K562 (cell line): ENCODE data around the gene KLF17. TPM values are rescaled to one million over a fixed set of nuclear protein-coding genes. Genes with fewer than 3 reads are reported as not detected.

Source experiments
- BRCA1 ChIP-seq, 2 experiments: fragments of 450-650 bp in 1 of 2; sonication (generic) in 1 of 2; formaldehyde crosslinking in 1 of 2; IDR thresholded peaks; 2 replicates each; pipeline versions ENCODE4 v1.5.0 to v1.6.1; 2017 to 2020; ENCODE audit warnings: mild to moderate bottlenecking in 1 of 2, missing genetic modification reagents in 1 of 2
- FOXK1 ChIP-seq: sonication (generic); formaldehyde crosslinking; IDR thresholded peaks from 2 replicates; pipeline ENCODE4 v1.8.0; 2022; ENCODE audit warnings: missing genetic modification reagents, mild to moderate bottlenecking, borderline replicate concordance
- KAT2B ChIP-seq: IDR thresholded peaks from one replicate; pipeline ENCODE4 v1.6.1; 2012; ENCODE audit warnings: low read depth, mild to moderate bottlenecking, control low read depth, inconsistent platforms, low read length, moderate library complexity
- MAFK ChIP-seq: IDR thresholded peaks from 2 replicates; pipeline ENCODE4 v1.6.1; 2011; ENCODE audit warnings: low read length, improper control_type of control experiment
- MBD2 ChIP-seq: sonication (generic); IDR thresholded peaks from 2 replicates; pipeline ENCODE4 v1.6.1; 2016; ENCODE audit warnings: low read depth, borderline replicate concordance
- MCM3 ChIP-seq: fragments of 450-650 bp; IDR thresholded peaks from 2 replicates; pipeline ENCODE4 v1.6.1; 2016
- NCOA1 ChIP-seq: fragments of 450-650 bp; IDR thresholded peaks from 2 replicates; pipeline ENCODE4 v1.6.1; 2016; ENCODE audit warnings: low read depth
- NR2C1 ChIP-seq, 2 experiments: fragments of 450-650 bp; IDR thresholded peaks; 2 replicates each; pipeline ENCODE4 v1.6.1; 2017; ENCODE audit warnings: mild to moderate bottlenecking in 2 of 2, antibody characterized with exemption in 1 of 2, inconsistent platforms in 1 of 2, missing compliant biosample characterization in 1 of 2, missing genetic modification characterization in 1 of 2
- PCBP1 ChIP-seq: fragments of 200-400 bp; formaldehyde crosslinking; IDR thresholded peaks from 2 replicates; pipeline ENCODE4 v1.6.1; 2018; ENCODE audit warnings: mild to moderate bottlenecking, low read depth, low read length; ENCODE audit not compliant: poor library complexity, severe bottlenecking
- PHF8 ChIP-seq: fragments of 200-600 bp; sonication (generic); IDR thresholded peaks from 2 replicates; pipeline ENCODE4 v1.6.1; 2012; ENCODE audit warnings: mixed run types, mild to moderate bottlenecking, inconsistent platforms, low read length, moderate library complexity, borderline replicate concordance
- PML ChIP-seq: IDR thresholded peaks from 2 replicates; pipeline ENCODE4 v1.6.1; 2012; ENCODE audit warnings: low read length, inconsistent platforms
- POLR2A ChIP-seq: fragments of 450-650 bp; conservative IDR thresholded peaks from 2 replicates; pipeline ENCODE4 v1.6.1; 2016
- RBM22 ChIP-seq: fragments of 200-400 bp; formaldehyde crosslinking; IDR thresholded peaks from 2 replicates; pipeline ENCODE4 v1.6.1; 2018; ENCODE audit warnings: low read length, low read depth; ENCODE audit not compliant: poor library complexity, severe bottlenecking
- RBM39 ChIP-seq: fragments of 200-400 bp; formaldehyde crosslinking; optimal IDR thresholded peaks from 2 replicates; pipeline ENCODE3; 2018; ENCODE audit warnings: low read depth, low read length
- SIRT6 ChIP-seq: IDR thresholded peaks from one replicate; pipeline ENCODE4 v1.6.1; 2012; ENCODE audit warnings: low read depth, mild to moderate bottlenecking, control low read depth, inconsistent platforms, low read length, moderate library complexity
- SREBF1 ChIP-seq: fragments of 150-350 bp; IDR thresholded peaks from 2 replicates; pipeline ENCODE4 v1.6.1; 2014; ENCODE audit warnings: antibody characterized with exemption, low read depth, low read length, borderline replicate concordance
- TAL1 ChIP-seq: fragments of 450-650 bp; IDR thresholded peaks from 2 replicates; pipeline ENCODE4 v1.6.1; 2016; ENCODE audit warnings: mild to moderate bottlenecking
- TCF3 ChIP-seq: sonication (generic); formaldehyde crosslinking; IDR thresholded peaks from 2 replicates; pipeline ENCODE4 v1.4.0; 2020; ENCODE audit warnings: mild to moderate bottlenecking, missing genetic modification reagents
- TEAD4 ChIP-seq, 2 experiments: sonication (generic) in 1 of 2; formaldehyde crosslinking in 1 of 2; IDR thresholded peaks; 2 replicates each; pipeline versions ENCODE4 v1.6.1 to v1.8.0; 2012 to 2022; ENCODE audit warnings: borderline replicate concordance in 1 of 2, inconsistent platforms in 1 of 2, low read length in 1 of 2, mild to moderate bottlenecking in 1 of 2, missing genetic modification reagents in 1 of 2
- THRAP3 ChIP-seq: fragments of 450-650 bp; IDR thresholded peaks from 2 replicates; pipeline ENCODE4 v1.6.1; 2016; ENCODE audit warnings: mild to moderate bottlenecking, inconsistent platforms, borderline replicate concordance
- ZBTB7A ChIP-seq: IDR thresholded peaks from 2 replicates; pipeline ENCODE4 v1.6.1; 2011; ENCODE audit warnings: low read depth, mild to moderate bottlenecking, low read length, moderate library complexity, borderline replicate concordance; ENCODE audit not compliant: control insufficient read depth
- ZEB2 ChIP-seq: fragments of 450-650 bp; IDR thresholded peaks from 2 replicates; pipeline ENCODE4 v1.6.1; 2016
- ZNF384 ChIP-seq: IDR thresholded peaks from 2 replicates; pipeline ENCODE4 v1.6.1; 2012; ENCODE audit warnings: low read depth, low read length, improper control_type of control experiment
- ZNF589 ChIP-seq: fragments of 200-800 bp; sonication (Bioruptor generic); IDR thresholded peaks from 2 replicates; pipeline ENCODE4 v1.6.1; 2016; ENCODE audit warnings: low read depth, missing genetic modification characterization, missing compliant biosample characterization
- ZNF766 ChIP-seq: fragments of 200-800 bp; sonication (Bioruptor generic); conservative IDR thresholded peaks from 2 replicates; pipeline ENCODE4 v1.6.1; 2016; ENCODE audit warnings: missing genetic modification characterization, missing compliant biosample characterization
- ZSCAN29 ChIP-seq: fragments of 450-650 bp; IDR thresholded peaks from 2 replicates; pipeline ENCODE4 v1.6.1; 2017
- polyA plus RNA-seq, 8 experiments: library from polyadenylated mRNA; depleted of rRNA in 4 of 8; stranded (reverse) in 5 of 8; unstranded in 3 of 8; fragments of >200 nt; fragmentation: Nextera tagmentation in 2 of 8; fragmentation: Illumina TruSeq in 1 of 8; extraction: Ambion mirVana in 2 of 8; extraction: Trizol in 1 of 8; gene quantifications; 2 replicates each; pipeline versions ENCODE4 v1.2.1 to v1.2.3, GENCODE V29; 2011 to 2014; ENCODE audit warnings: inconsistent platforms in 1 of 8, missing spikeins in 1 of 8
- total RNA-seq, 7 experiments: library from RNA; depleted of rRNA in 6 of 7; stranded (reverse); fragments of >200 nt in 6 of 7; fragmentation: Illumina TruSeq in 2 of 7; extraction: Trizol in 2 of 7; gene quantifications; 2 replicates each; pipeline versions ENCODE4 v1.2.1 to v1.2.3, GENCODE V29; 2011 to 2021; ENCODE audit warnings: low replicate concordance in 1 of 7
- TF ChIP-seq, protein P1 (sequence below): fragments of 250-450 bp; sonication (Bioruptor Pico); IDR thresholded peaks from 2 replicates; pipeline ENCODE4 v1.8.0; 2021; ENCODE audit warnings: borderline replicate concordance, mild to moderate bottlenecking, moderate library complexity; ENCODE audit not compliant: poor library complexity, severe bottlenecking
- TF ChIP-seq, protein P2 (sequence below): fragments of 250-450 bp; sonication (Bioruptor Pico); IDR thresholded peaks from 2 replicates; pipeline ENCODE4 v1.9.0; 2021; ENCODE audit warnings: mild to moderate bottlenecking, inconsistent platforms

Gene KLF17
- total and polyA plus RNA-seq, 9 of the 15 experiments (the other 6 are each of a cell fraction or from before 2014, with no cell fraction given), result 0.01 to 0.24 (median 0.13) TPM; not detected in 6

GRCh38 chr1:44134071-44134920 is 15.7 kb downstream of the KLF17 start (continued):
- TF ChIP-seq, protein P1, sequence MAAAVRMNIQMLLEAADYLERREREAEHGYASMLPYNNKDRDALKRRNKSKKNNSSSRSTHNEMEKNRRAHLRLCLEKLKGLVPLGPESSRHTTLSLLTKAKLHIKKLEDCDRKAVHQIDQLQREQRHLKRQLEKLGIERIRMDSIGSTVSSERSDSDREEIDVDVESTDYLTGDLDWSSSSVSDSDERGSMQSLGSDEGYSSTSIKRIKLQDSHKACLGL, result no peak
- TF ChIP-seq RBM39 (no peak), RBM22 (no peak), ZEB2 (peak; percentile 70; the same call in 1 of the 2 replicates), ZNF766 (CRISPR knock-in tag) (no peak), PML (no peak), MCM3 (no peak), MBD2 (no peak), TAL1 (peak; percentile 52; the same call in 1 of the 2 replicates), BRCA1 (IDR thresholded peaks at IDR 0.05) (no peak), BRCA1 (CRISPR knock-in tag; IDR thresholded peaks at IDR 0.05) (no peak), TEAD4 (IDR thresholded peaks at IDR 0.05; ENCODE audit: low read length) (peak; percentile 45; the same call in 1 of the 2 replicates), TEAD4 (CRISPR knock-in tag; IDR thresholded peaks at IDR 0.05; ENCODE audit: borderline replicate concordance) (no peak), POLR2A (no peak), ZBTB7A (no peak), NR2C1 (IDR thresholded peaks at IDR 0.05) (no peak), NR2C1 (tag; IDR thresholded peaks at IDR 0.05) (no peak), NCOA1 (no peak), PCBP1 (no peak), KAT2B (no peak), SREBF1 (no peak), TCF3 (CRISPR knock-in tag) (no peak), FOXK1 (CRISPR knock-in tag) (no peak), SIRT6 (no peak), ZNF384 (no peak), PHF8 (no peak), ZNF589 (CRISPR knock-in tag) (no peak), ZSCAN29 (no peak), THRAP3 (no peak), MAFK (no peak)
- TF ChIP-seq, protein P2, sequence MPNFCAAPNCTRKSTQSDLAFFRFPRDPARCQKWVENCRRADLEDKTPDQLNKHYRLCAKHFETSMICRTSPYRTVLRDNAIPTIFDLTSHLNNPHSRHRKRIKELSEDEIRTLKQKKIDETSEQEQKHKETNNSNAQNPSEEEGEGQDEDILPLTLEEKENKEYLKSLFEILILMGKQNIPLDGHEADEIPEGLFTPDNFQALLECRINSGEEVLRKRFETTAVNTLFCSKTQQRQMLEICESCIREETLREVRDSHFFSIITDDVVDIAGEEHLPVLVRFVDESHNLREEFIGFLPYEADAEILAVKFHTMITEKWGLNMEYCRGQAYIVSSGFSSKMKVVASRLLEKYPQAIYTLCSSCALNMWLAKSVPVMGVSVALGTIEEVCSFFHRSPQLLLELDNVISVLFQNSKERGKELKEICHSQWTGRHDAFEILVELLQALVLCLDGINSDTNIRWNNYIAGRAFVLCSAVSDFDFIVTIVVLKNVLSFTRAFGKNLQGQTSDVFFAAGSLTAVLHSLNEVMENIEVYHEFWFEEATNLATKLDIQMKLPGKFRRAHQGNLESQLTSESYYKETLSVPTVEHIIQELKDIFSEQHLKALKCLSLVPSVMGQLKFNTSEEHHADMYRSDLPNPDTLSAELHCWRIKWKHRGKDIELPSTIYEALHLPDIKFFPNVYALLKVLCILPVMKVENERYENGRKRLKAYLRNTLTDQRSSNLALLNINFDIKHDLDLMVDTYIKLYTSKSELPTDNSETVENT (CRISPR knock-in tag), result no peak
